Loucy (cell line): Measurements from ENCODE around the gene SHC3.

Experiments used
- H2AFZ ChIP-seq: fragments of 200-600 bp; sonication (generic); 2 replicates; pipeline ENCODE4 v1.6.0; 2016; ENCODE audit warnings: antibody characterized with exemption, mild to moderate bottlenecking, low read length, moderate library complexity
- H3F3A ChIP-seq: fragments of 200-600 bp; 2 replicates; pipeline ENCODE4 v1.6.0; 2016; ENCODE audit warnings: antibody characterized with exemption, low read depth, mild to moderate bottlenecking
- H3K27me3 ChIP-seq: fragments of 200-600 bp; sonication (generic); 2 replicates; pipeline ENCODE4 v1.6.1; 2014; ENCODE audit warnings: low read length, mild to moderate bottlenecking; ENCODE audit not compliant: insufficient read depth, poor library complexity, severe bottlenecking
- H3K36me3 ChIP-seq: fragments of 200-600 bp; sonication (generic); 2 replicates; pipeline ENCODE4 v1.6.1; 2016; ENCODE audit warnings: low read length; ENCODE audit not compliant: insufficient read depth
- H3K4me1 ChIP-seq: fragments of 200-600 bp; sonication (generic); 2 replicates; pipeline ENCODE4 v1.5.1; 2014; ENCODE audit warnings: low read length, mild to moderate bottlenecking; ENCODE audit not compliant: insufficient read depth, poor library complexity, severe bottlenecking
- H3K4me2 ChIP-seq: fragments of 200-600 bp; sonication (generic); 2 replicates; pipeline ENCODE4 v1.6.0; 2014; ENCODE audit warnings: antibody characterized with exemption, low read length, low read depth, mild to moderate bottlenecking; ENCODE audit not compliant: poor library complexity, severe bottlenecking
- H3K4me3 ChIP-seq: fragments of 200-600 bp; sonication (generic); 2 replicates; pipeline ENCODE4 v1.5.1; 2014; ENCODE audit warnings: low read length, mild to moderate bottlenecking, mixed read lengths; ENCODE audit not compliant: poor library complexity, severe bottlenecking
- H3K79me2 ChIP-seq: fragments of 200-600 bp; sonication (generic); 2 replicates; pipeline ENCODE4 v1.6.1; 2014; ENCODE audit warnings: low read length; ENCODE audit not compliant: insufficient read depth
- H3K9ac ChIP-seq: fragments of 200-600 bp; sonication (generic); 2 replicates; pipeline ENCODE4 v1.6.0; 2014; ENCODE audit warnings: mild to moderate bottlenecking, low read depth, low read length, moderate library complexity; ENCODE audit not compliant: poor library complexity, severe bottlenecking
- H3K9me2 ChIP-seq: fragments of 200-600 bp; sonication (generic); replicated peaks from 2 replicates; pipeline ENCODE4 v1.6.1; 2016; ENCODE audit warnings: low read depth, low read length, mixed read lengths
- H3K9me3 ChIP-seq: fragments of 200-600 bp; sonication (generic); 2 replicates; pipeline ENCODE4 v1.6.1; 2014; ENCODE audit warnings: mild to moderate bottlenecking, antibody characterized with exemption, low read length, low read depth; ENCODE audit not compliant: insufficient read depth
- H4K20me1 ChIP-seq: fragments of 200-600 bp; sonication (generic); 2 replicates; pipeline ENCODE4 v1.6.0; 2014; ENCODE audit warnings: antibody characterized with exemption, low read length, mild to moderate bottlenecking; ENCODE audit not compliant: insufficient read depth, poor library complexity, severe bottlenecking
- CTCF ChIP-seq: fragments of 200-600 bp; sonication (generic); conservative IDR thresholded peaks from 2 replicates; pipeline ENCODE4 v1.5.1; 2014; ENCODE audit warnings: mild to moderate bottlenecking, antibody characterized with exemption, low read length
- EZH2phosphoT487 ChIP-seq: fragments of 200-600 bp; IDR thresholded peaks from 2 replicates; pipeline ENCODE4 v1.6.1; 2018; ENCODE audit warnings: antibody characterized with exemption, mild to moderate bottlenecking, moderate library complexity, borderline replicate concordance

Gene SHC3

GRCh38 chr9:88959727-88960469 lies 218.7 kb downstream of the SHC3 start:
- no peaks in the 10 kb centered on the region for H3K27me3 ChIP-seq
- H2AFZ ChIP-seq: no peak overlapping the region
- no peak for TF ChIP-seq EZH2phosphoT487
- TF ChIP-seq CTCF: no peak
- H3K36me3 ChIP-seq: no peaks in the 10 kb centered on the region
- no peaks in the 10 kb centered on the region for H4K20me1 ChIP-seq
- H3K9me2 ChIP-seq: no peaks in the 10 kb centered on the region
- no peaks in the 10 kb centered on the region for H3K9me3 ChIP-seq
- no peak overlapping the region for H3K4me2 ChIP-seq
- H3K79me2 ChIP-seq: no peaks in the 10 kb centered on the region
- H3K4me3 ChIP-seq: no peak overlapping the region
- no peaks in the 10 kb centered on the region for H3F3A ChIP-seq
- no peak overlapping the region for H3K9ac ChIP-seq
- peaks cover 22% of the 10 kb centered on the region for H3K4me1 ChIP-seq

DNA sequence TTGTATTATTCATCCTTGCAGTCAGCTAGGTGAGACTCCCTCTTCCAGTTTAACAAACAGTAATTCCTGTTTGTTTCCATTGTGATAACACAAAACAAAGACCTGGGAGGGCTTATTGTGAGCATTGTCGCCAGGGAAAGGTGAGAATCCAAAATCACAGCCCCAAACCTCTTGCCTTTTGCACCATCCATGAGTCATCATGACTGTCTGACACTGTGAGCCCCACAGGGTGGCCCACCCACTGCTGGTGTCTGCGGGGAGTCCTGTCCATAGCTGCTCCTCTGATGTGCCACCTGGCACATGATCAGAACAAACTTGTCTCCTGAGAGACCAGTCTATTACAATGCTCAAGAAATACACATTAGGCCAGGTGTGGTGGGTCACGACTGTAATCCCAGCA lies 221.1 kb downstream of the SHC3 start:
- no peaks in the 10 kb centered on the region for H3K79me2 ChIP-seq
- no peak overlapping the region for H2AFZ ChIP-seq
- no peaks in the 10 kb centered on the region for H3K9me3 ChIP-seq
- no peaks in the 10 kb centered on the region for H3K36me3 ChIP-seq
- no peak for TF ChIP-seq EZH2phosphoT487
- no peak for TF ChIP-seq CTCF
- no peaks in the 10 kb centered on the region for H3K27me3 ChIP-seq
- H3K4me1 ChIP-seq: peaks cover 45% of the 10 kb centered on the region
- no peak overlapping the region for H3K9ac ChIP-seq
- no peaks in the 10 kb centered on the region for H3K9me2 ChIP-seq
- H3F3A ChIP-seq: no peaks in the 10 kb centered on the region
- H3K4me2 ChIP-seq: no peak overlapping the region
- H4K20me1 ChIP-seq: no peaks in the 10 kb centered on the region
- H3K4me3 ChIP-seq: no peak overlapping the region
